Left kidney (tissue), 2 donors: ENCODE results near the gene MARF1. TPM values are rescaled to one million over a fixed set of nuclear protein-coding genes. Genes with fewer than 3 reads are reported as not detected.
"Not testable (repeated sequence)": the region's sequence is repeated elsewhere in the genome, so short reads cannot be mapped to it uniquely, and the experiment has no call there.

Source experiments
- DNase-seq: peaks from one replicate; pipeline ENCODE4 v3.0.0-alpha.2; 2013
- polyA plus RNA-seq: library from polyadenylated mRNA; unstranded; fragments of 120-200 nt; gene quantifications from one replicate; pipeline ENCODE4 v1.2.1, GENCODE V29; 2013; ENCODE audit not compliant: insufficient read length

The MARF1 gene
- polyA plus RNA-seq, 1 donor = 70.2 TPM

DNA sequence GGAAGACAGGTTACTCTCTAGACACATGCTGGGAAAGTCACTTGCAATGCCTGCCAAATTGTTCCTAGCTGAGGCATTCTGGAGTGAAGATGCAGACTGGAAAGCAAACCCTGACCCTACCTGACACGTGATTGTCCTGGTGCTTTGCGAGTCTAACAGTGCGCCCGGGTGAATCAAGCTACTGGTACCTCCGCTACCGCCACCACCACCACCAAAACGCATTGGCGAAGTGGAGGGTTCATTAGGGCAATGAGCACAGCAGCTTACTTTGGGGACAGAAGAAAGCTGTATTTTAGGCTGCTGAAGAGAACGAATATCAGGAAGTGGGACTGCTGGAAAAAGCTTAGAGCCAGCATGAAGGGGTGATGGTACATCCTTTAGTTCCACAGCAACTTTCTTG lies 7.0 kb downstream of the MARF1 start:
- no peak for DNase-seq

- DNase-seq = no peak
Observed at GRCh38 chr16:15631730-15632409, 11.1 kb downstream of the MARF1 start.

DNA sequence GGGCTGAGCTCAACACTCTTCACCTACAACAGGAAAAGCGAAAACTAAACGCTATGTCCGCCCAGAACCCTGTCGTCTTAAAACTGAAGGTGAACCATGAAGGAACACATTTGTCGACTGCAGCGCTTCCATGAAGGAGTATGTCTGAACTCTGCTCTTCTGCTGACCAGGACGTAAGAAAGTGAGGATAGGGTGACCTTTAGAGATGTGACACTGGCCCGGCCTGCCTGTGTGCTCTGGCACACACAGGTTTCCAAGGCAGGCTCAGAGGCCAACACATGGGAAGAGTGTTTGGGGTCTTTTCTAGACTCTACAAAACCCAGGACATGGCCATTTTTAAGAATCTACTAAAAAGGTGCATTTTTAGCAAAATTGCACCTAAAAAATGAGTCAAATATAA lies 21.1 kb downstream of the MARF1 start:
- no peak for DNase-seq

GRCh38 chr16:15621456-15621855 lies 21.5 kb downstream of the MARF1 start:
- DNase-seq = no peak

DNA sequence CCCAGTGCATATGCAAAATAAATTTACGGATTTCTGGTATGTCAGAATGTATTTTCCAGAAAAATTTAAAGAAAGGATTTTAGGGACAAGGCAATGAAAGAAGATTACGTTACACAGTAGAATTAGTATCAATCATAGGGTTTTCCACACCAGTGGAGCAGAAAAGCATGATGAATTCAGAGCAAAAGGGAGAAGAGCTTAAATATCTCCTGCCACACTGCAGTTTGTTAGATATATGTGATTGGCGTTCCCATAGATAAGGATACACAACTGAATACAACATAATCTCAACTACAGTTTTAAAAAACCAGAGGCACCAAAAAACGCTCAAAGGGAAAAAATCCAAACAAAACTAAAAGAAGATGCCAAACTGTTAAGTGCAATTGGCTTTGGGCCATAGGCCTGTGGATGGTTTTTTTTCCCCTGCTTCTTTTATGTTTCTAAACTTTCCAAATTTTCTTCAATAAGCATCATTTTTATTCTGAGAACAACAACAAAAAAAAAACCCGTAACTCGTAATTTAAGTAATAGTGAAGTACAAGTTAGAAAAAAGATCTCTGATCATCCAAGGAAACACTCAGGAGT lies 22.3 kb downstream of the MARF1 start:
- DNase-seq = no peak

GRCh38 chr16:15618392-15618791 lies 24.6 kb downstream of the MARF1 start:
- DNase-seq = no peak

DNA sequence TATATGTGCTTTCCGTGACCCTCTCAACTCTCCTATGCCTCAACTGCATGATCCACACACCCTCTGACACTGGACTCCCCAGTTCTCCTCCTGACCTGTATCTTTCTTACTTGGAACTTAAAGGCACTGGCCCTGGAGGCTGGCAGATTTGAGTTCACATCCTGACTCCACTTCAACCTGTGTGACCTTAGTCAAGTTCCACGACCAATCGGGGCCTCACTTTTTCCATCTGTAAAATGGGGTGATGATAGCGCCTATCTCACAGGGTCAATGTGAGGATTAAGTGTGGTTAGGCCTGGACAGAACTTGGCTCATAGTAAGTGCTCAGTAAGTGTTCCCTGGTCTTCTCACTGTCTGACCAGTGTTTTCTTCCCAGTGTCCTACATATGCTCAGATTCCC lies 25.1 kb downstream of the MARF1 start:
- no peak for DNase-seq

DNA sequence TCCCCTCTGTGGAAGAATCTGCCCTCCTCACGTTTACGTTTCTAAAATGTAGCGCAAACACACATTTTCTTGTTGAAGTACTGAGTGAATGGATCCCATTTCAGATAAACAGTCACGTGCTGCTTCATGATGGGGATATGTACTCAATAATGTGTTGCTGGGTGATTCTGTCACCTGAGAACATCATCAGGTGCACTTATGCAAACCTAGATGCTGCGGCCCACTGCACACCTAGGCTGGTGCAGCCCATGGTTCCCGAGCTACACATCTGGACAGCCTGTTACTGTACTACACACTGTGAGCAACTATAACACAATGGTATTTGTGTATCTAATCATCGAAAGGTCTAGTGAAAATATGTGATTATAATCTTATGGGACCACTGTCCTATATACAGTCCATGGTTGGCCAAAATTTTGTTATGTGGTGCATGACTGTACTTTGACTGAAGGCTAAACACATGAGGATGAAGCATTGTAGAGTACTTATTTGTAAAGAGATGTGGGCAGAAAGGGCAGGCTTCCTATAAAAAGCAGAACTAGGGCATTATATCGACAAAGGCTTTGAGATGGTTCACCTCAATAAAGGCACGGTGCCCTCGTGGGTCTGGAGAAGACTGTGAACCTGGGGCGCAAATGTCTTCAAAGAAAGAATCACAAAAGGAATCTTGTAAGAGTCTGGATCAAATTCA lies 26.3 kb downstream of the MARF1 start:
- DNase-seq = no peak

- DNase-seq = no peak
Observed at GRCh38 chr16:15616012-15616411, 26.9 kb downstream of the MARF1 start.

- no peak for DNase-seq
Observed at GRCh38 chr16:15613676-15614075, 29.3 kb downstream of the MARF1 start.

DNA sequence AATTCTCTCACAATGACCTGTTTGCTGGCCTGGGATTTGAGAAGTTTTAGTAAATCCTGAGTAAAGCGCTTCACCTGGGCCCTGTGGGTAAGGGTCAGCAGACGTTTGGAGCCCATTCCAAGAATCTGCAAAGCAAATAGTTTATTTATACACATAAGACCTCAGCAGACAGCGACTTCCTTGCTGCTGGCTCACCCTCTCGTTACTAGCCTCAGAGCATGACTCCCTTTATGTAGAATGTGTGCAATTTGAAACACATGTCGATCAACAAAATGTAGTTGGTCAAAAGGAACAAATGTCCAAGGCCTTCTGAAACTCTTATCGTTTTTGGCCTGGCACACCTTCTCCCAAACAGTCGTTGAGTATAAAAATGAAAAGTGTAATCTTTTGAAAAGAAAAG lies 31.3 kb downstream of the MARF1 start:
- no peak for DNase-seq

DNA sequence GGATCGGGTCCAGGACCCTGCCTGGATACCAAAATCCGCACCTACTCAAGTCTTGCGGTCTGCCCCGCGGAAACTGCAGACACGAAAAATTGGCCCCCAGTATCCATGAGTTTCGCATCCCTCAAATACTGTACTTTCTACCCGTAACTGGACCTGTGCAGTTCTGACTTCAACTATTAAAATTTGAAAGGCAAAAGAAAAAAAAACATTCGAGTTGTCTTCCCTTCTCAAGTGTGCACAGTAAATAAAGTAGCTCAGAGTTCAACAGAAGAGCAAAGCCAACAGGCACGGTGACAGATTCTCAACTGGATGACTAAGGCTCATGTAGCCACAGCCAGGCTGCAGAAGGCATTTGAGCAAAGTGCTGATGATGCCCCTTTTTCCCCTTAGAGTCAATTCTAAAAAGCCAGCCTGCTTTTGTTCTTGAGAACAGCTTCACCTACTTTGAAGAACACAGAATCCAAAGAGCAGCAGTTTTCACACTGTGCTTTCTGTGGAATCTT lies 32.5 kb downstream of the MARF1 start:
- no peak for DNase-seq

DNA sequence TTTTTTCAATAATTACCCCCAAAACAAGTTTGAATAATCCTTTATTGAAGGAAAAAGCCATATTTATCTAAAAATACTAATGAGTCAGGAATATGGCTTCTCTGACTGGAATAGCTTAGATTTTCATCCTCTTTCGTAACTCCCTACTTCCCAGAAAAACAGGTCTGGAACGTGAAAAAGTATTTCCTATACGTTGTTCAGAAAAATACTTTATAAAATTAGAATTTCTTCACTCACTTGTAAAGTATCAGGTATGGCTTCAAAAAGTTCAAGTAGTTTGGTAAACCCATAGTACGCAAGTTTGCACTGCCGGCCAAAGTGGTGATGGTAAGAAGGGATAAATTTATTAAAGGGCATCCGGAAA lies 33.7 kb downstream of the MARF1 start:
- DNase-seq = no peak

- no peak for DNase-seq
Observed at GRCh38 chr16:15608398-15609285, 34.3 kb downstream of the MARF1 start.

DNA sequence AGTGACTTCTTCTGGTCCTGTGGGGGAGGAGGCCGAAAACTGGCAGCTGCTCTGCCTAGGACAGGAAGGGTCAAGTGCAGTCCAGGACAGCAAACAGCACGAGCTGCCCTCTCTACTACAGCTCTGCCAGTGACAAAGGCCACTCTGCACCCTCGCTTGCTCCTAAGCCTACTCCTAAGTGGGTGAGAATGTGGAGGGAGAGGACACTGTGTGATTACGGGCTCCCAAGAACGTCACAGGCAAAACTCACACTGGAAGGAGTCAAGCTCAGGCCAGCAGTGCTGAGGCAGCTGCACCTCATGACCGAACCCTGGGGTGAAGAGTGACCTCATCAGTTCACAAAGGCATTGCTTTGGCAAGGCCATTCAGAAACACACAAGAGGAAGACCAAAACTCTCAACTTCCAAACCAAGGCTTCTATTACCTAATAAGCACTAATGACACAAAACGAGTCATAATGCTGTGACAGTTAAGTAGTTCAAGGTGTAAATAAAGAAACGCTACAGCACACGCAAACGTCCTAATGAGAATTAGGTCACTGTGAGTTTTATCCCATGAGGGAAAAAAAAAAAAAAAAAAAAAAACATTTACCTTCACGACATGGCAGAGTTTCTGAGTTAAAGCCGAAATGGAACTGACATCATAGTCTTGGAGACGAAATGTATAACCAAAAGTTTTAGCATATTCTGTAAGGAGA lies 35.1 kb downstream of the MARF1 start:
- no peak for DNase-seq

DNA sequence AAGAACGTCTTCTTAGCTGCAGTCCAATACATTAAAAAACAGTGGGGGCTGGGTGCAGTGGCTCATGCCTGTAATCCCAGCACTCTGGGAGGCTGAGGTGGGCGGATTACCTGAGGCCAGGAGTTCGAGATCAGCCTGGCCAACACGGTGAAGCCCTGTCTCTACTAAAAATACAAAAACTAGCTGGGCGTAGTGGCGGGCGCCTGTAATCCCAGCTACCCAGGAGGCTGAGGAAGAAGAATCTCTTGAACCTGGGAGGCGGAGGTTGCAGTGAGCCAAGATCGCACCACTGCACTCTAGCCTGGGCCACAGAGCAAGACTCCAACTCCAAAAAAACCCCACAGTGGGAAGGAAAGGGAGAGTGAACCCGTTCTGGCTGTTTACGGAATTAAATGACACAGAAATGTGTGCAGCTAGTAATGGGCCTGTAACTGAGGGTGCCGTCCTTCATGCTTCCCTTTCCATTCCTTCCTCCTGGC lies 35.7 kb downstream of the MARF1 start:
- not testable (repeated sequence) for DNase-seq

DNA sequence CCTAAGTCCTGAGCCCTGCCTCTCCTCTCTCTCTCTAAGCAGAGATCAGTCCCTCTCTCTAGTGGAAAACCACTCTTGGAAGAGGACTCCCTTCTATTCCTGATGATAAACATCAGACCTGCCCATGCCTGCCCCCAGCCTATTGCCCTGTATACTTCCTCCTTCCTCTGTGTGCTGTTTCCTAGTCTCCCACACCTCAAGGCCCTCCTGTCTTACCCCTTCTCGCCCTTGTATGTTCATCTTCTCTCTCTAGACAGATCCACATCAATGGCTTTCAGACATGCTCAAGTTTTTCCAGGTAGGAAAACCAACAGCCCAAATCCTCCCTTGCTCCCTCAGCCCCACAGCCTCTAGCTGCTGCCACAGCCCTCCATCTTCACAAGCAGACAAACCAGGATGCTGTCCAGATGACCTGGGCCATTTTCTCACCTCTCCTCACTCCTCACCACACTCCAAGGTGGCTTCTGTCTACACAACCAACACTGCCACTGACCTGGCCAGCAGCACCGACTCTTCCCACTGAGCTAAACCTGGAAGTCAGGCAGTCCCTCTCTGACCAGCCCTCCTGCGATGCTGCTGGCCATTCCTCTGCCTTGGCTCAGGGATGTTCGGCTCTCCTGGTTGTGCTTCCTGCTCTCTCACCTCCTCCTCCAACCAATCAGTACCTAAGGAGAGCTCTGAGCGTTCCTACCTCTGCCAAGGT lies 36.3 kb downstream of the MARF1 start:
- DNase-seq = no peak

GRCh38 chr16:15605839-15606517 lies 37.0 kb downstream of the MARF1 start:
- DNase-seq = no peak

DNA sequence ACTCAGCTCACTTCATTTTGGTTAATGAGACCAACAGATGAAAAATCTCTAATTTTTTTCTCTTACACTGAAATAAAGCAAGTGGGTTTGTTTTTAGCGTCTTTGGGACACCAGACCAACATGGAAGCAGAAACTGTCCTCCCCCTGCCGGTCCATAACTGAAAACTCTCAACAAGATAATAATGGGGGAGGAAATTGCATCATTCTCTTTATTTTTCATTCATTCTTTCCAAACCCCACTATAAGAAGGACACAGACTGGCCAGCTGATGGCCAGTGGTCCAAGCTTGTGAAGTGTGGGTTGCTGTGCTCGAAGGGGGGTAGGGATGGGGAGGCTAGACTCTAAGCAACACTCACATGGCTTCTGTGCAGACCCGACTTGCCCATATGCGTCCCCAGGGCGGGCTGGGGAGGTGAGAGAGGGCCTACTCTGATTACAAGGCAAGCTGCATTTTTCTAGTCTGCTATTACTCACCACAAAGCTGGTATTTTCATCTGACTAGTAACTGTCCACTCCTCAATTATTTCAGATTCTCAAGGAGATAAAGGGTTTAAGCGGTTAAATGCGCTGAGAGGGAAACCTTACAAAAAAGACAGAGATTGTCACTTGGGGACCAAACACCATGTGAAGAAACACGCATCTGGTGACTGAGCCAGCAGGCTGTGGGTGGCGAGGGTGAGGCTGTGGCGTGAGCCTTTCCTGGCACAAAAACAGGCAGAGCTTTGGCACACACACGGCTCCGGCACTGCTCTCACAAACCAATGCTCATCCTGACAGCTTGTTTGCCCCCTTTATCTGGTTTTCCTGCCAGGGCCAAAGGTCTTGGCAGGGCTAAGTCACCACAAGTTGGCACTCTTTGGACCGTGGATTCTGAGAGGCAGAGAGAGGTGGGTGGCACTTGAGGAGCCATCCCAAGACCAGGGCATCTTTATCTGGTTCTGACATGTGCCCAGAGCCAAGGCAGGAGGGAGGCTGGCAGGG lies 38.2 kb downstream of the MARF1 start:
- DNase-seq = no peak
